ENCODE data around the gene PDLIM5.

- TF ChIP-seq POLR2AphosphoS5 (IDR thresholded peaks at IDR 0.05; ENCODE audit: low read depth, low read length) (no peak), CTCF (IDR thresholded peaks at IDR 0.05) (no peak), SIN3A (IDR thresholded peaks at IDR 0.05; ENCODE audit: borderline replicate concordance, insufficient read depth, low read depth, low read length) (no peak)
- TF ChIP-seq, protein P1, sequence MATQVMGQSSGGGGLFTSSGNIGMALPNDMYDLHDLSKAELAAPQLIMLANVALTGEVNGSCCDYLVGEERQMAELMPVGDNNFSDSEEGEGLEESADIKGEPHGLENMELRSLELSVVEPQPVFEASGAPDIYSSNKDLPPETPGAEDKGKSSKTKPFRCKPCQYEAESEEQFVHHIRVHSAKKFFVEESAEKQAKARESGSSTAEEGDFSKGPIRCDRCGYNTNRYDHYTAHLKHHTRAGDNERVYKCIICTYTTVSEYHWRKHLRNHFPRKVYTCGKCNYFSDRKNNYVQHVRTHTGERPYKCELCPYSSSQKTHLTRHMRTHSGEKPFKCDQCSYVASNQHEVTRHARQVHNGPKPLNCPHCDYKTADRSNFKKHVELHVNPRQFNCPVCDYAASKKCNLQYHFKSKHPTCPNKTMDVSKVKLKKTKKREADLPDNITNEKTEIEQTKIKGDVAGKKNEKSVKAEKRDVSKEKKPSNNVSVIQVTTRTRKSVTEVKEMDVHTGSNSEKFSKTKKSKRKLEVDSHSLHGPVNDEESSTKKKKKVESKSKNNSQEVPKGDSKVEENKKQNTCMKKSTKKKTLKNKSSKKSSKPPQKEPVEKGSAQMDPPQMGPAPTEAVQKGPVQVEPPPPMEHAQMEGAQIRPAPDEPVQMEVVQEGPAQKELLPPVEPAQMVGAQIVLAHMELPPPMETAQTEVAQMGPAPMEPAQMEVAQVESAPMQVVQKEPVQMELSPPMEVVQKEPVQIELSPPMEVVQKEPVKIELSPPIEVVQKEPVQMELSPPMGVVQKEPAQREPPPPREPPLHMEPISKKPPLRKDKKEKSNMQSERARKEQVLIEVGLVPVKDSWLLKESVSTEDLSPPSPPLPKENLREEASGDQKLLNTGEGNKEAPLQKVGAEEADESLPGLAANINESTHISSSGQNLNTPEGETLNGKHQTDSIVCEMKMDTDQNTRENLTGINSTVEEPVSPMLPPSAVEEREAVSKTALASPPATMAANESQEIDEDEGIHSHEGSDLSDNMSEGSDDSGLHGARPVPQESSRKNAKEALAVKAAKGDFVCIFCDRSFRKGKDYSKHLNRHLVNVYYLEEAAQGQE (IDR thresholded peaks at IDR 0.05; ENCODE audit: insufficient read depth in 1 of 2, low read depth in 2 of 2, low read length in 1 of 2), result no peak
Observed at GRCh38 chr4:94571298-94571697, 119.6 kb downstream of the PDLIM5 start.
